CD4-positive, alpha-beta T cell treated with Interleukin-12 subunit alpha and Interleukin-12 subunit beta, for 1 hour (primary cell): ENCODE measurements around the gene ZNF431.
"Not testable (repeated sequence)": the region's sequence is repeated elsewhere in the genome, so short reads cannot be mapped to it uniquely, and the experiment has no call there.

Experiments used
- DNase-seq: peaks from one replicate; pipeline ENCODE4 v3.0.0-alpha.2; 2020

ZNF431 gene

GRCh38 chr19:21141787-21142464 is at the start of gene ZNF431:
TSS of gene ZNF431 (plus strand) at chr19:21142040. CDS start at chr19:21142184, 144 bp downstream.
- peak; percentile 93 for DNase-seq

DNA sequence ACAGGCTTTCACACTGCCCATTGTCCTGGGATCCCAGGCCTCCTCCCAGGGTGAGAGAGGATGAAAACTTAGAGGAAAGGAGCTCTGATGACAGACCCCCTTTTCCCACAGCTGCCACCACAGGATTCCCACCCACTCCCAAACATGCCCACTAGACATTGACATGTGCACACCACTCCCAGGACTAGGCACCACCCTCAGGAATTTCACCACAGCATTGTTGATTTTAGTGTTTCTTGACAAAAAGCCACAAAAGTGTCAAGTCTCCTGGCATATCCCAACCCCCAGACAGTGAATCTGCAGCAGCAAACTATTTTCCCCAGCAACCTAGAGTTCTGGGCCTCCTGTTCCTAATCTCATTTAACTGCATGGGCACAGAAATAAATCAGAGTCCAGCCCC is 49.7 kb upstream of the ZNF431 start:
- DNase-seq: no peak

DNA sequence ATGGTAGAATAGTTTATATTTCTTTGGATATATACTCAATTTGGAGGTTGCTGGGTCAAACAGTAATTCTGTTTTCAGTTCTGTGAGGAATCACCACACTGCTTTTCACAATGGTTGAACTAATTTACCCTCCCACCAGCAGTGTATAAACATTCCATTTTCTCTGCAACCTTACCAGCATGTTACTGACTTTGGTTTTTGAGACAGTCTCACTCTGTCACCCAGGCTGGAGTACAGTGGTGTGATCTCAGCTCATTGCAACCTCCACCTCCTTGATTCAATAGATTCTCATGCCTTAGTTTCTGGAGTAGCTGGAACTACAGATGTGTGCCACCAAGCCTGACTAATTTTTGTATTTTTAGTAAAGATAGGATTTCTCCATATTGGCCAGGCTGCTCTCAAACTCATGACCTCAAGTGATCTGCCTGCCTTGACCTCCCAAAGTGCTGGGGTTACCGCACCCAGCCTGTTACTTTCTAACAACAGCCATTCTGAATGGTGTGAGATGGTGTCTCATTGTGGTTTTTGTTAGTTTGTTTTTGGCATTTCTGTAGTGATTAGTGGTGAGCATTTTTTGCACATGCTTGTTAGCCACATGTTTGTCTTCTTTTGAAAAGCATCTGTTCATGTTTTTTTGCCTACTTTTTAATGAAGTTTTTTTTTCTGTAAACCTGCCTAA is 47.4 kb upstream of the ZNF431 start:
- no peak for DNase-seq

DNA sequence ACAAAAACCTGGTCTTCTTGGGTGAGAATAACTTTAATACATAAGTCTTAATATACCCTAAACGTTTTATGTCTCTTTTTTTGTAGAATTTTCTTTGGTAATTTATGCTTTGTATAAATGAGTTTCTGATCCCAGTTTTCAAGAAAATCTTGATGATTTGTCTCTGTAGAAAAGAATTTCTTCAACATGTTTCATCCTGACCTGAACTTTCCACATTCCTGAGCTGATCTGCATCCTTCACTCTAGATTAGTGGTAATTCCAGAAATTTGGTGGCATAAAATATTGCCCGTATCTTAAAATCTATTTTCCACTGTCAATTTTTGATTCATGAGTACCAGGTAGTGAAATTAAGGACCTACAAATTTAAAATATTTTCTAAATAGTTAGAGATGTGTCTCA is 43.5 kb upstream of the ZNF431 start:
- no peak for DNase-seq

DNA sequence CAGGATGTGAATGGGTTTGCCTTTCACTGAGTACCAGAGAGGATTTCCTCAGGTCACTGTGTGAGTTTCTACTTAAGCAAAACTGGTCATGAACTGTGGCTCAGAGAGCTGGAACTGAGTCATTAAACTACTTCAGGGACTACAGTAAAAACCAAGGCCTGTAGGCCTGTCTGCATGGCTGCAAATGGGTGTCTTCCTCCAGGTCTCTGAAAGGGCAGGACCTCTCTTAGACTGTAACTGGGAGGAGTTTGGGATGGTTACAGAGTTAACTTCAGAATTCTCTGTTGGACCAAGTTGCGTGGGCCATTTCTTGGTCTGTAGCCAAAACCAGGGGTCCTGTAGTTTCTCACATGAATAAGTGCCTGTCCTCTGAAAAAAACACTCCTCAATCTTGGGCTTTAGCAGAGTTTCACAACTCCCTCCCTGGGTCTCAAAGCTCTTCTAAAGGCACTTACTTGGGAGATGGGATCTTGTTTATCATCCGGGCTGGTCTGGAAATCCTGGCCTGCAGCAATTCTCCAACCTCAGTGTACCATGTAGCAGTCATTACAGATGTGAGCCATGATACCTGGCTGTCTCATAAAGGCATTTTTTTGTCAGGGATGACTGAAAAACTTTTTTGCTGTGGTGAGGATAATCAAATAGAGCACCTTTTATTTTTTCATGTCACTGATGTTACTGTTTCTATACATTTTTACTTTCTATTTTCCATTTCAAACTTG is 40.2 kb upstream of the ZNF431 start:
- DNase-seq: no peak

DNA sequence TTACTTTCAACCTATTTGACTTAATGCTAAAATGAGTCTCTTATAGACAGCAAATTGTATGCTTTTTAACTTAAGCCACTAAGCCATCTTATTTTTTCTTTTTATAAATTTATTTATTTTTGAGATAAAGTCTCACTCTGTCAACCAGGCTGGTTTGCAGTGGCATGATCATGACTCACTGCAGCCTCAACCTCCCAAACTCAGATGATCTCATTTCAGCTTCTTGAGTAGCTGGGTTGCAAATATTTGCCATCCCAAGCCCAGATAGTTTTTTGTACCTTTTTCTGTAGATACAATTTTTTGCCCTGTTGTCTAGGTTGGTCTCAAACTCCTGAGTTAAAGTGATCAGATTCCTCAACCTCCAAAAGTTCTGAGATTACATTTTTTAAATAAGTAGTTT is 32.7 kb upstream of the ZNF431 start:
- no peak for DNase-seq

GRCh38 chr19:21110183-21110582 is 31.7 kb upstream of the ZNF431 start:
- no peak for DNase-seq

DNA sequence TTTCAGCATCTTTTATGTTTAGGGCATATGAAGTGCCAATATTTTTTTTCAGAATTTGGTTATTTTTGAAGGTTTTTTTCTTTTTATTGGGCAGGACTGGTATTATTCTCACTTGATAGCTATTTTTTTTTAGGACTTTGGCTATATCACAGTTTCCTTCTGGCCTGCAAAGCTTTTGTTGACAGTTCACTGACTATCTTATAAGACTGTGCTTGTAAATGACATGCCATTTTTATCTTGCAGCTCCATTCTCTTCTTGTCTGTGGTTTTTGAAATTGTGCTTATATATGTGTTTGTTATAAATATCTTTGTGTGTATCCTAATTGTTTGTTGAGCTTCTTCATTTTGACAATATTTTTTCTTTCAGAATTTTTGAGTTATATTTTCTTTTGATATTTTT is 26.4 kb upstream of the ZNF431 start:
- no peak for DNase-seq

DNA sequence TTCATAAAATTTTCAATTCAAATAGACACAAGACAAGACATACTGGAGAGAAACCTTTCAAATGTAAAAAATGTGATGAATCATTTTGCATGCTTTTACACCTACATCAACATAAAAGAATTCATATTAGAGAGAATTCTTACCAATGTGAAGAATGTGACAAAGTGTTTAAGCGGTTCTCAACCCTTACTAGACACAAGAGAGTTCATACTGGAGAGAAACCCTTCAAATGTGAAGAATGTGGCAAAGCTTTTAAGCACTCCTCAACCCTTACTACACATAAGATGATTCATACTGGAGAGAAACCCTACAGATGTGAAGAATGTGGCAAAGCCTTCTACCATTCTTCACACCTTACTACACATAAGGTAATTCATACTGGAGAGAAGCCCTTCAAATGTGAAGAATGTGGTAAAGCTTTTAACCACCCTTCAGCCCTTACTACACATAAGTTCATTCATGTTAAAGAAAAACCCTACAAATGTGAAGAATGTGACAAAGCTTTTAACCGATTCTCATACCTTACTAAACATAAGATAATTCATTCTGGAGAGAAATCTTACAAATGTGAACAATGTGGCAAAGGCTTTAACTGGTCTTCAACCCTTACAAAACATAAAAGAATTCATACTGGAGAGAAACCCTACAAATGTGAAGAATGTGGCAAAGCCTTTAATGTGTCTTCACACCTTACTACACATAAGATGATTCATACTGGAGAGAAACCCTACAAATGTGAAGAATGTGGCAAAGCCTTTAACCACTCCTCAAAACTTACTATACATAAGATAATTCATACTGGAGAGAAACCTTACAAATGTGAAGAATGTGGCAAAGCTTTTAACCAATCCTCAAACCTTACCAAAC is 24.6 kb upstream of the ZNF431 start:
- DNase-seq: no peak

- no peak for DNase-seq
Observed at GRCh38 chr19:21126078-21126477, 15.8 kb upstream of the ZNF431 start.

DNA sequence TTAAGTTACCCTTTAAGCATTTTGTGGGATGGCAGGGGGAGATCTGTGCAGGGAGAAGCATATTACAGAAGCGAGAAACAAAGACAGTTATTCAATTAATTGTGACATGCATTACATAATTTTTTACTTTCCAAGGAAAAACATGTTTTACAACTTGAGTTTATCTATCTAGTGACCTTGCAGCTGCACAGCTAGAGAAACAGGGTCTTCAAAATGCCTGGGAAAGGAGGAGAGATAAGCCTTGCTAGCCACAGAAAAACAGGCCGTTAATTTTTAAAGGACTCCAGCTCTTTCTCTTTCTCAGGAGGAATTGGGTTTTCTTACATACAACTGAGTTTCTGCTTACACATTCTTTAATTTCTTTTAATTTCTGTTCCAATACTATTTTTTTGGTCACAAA is 14.8 kb upstream of the ZNF431 start:
- no peak for DNase-seq

- DNase-seq: no peak
Observed at GRCh38 chr19:21127898-21128297, 13.9 kb upstream of the ZNF431 start.

GRCh38 chr19:21128901-21129698 is 12.7 kb upstream of the ZNF431 start:
- no peak for DNase-seq

- no peak for DNase-seq
Observed at GRCh38 chr19:21130097-21130775, 11.6 kb upstream of the ZNF431 start.

- DNase-seq: no peak
Observed at GRCh38 chr19:21133633-21134032, 8.2 kb upstream of the ZNF431 start.

- no peak for DNase-seq
Observed at GRCh38 chr19:21134934-21135366, 6.9 kb upstream of the ZNF431 start.

DNA sequence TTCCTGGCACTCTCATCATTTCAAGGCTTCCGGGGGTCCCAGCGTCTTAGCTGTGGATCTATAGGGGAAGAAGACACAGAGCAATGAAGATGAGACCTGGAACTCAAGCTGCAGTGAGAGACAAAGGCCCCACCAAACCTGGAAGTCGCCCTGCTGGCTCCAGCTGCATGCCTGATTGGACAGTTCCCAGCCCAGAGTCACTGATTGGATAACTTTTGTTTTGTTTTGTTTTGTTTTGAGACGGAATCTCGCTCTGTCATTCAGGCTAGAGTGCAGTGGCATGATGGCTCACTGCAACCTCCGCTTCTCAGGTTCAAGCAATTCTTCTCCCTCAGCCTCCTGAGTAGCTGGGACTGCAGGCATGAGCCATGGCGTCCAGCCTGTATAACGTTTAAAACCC is 6.4 kb upstream of the ZNF431 start:
- DNase-seq: no peak

DNA sequence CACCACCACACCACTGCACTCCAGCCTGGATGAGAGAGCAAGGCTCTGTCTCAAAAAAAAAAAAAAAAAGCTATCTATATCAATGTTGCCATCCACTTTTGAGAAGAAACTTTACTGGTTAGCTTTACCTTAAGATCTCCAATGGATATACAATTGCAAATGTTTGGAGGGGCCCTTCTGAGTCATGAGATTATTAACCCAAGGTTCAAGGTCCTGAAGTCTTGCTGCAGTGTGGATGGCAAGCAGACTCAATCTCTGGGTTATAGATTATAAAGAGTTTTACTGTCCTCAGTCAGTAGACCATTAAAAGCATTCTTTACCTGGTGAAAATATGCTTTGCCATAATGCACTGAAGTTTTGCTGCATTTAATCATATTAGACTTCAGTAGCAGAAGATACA is 3.7 kb upstream of the ZNF431 start:
- DNase-seq: no peak

GRCh38 chr19:21141006-21141405 is 834 bp upstream of the ZNF431 start:
- DNase-seq: not testable (repeated sequence)

DNA sequence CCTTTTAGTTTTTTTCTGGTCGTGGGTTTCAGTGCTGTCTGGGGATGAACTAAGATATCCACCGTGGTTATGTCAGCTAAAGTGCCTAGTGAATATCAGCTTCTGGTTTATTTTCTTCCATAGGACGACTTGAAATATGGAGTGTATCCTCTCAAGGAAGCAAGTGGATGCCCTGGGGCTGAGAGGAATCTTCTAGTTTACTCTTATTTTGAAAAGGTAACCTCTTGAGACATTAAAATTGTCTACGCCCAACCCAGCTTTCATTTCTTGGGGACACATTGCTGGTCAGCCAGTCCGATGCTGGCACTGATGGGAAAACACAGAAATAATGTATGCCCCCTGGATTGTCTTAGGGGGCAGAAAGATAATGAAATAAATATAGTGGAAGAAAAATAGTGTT is 1.6 kb downstream of the ZNF431 start:
- no peak for DNase-seq

GRCh38 chr19:21143854-21144253 is 2.0 kb downstream of the ZNF431 start:
- no peak for DNase-seq

- DNase-seq: no peak
Observed at GRCh38 chr19:21147540-21147939, 5.7 kb downstream of the ZNF431 start.
